HepG2 (cell line): Measurements from ENCODE around the gene PRKRIP1. TPM values are rescaled to one million over a fixed set of nuclear protein-coding genes. Genes with fewer than 3 reads are reported as not detected.
"Not testable (repeated sequence)": the region's sequence is repeated elsewhere in the genome, so short reads cannot be mapped to it uniquely, and the experiment has no call there.

Experiments
- ATAC-seq: fragments of 200-7000 bp; cut with Tn5 transposase; 3 replicates; pipeline ENCODE4 v1.9.1; 2020; ENCODE audit warnings: mild to moderate bottlenecking, moderate library complexity
- BruUV-seq: library from RNA; stranded (reverse); fragments of 400-500 nt; replicated peaks from 2 replicates; lab custom pipeline; 2021; lab: Mats Ljungman, UMichigan
- CTCF ChIA-PET: fragments of 300-600 bp; formaldehyde crosslinking; extraction: SDS; loops from one replicate; lab custom pipeline; 2021; ENCODE audit warnings: low total read pairs, inconsistent platforms, low intra/inter-chr PET ratio; lab: Yijun Ruan, JAX
- POLR2A ChIA-PET: fragments of 350-600 bp; sonication (Branson Sonifier 250); formaldehyde crosslinking; loops from one replicate; lab custom pipeline; 2020; ENCODE audit warnings: antibody characterized with exemption, inconsistent platforms; lab: Yijun Ruan, JAX
- DNase-seq: peaks from one replicate; pipeline ENCODE4 v3.0.0-alpha.2; 2015; ENCODE audit warnings: low spot score
- FAIRE-seq: peaks from 3 replicates; lab custom pipeline; 2011; peaks lifted over from hg19 to GRCh38; lab: Jason Lieb, UNC
- H2AFZ ChIP-seq: one replicate; pipeline ENCODE4 v1.6.1; 2011; ENCODE audit warnings: low read length, inconsistent platforms
- H3K27ac ChIP-seq: fragments of 300-600 bp; 3 replicates; pipeline ENCODE4 v1.8.0; 2011; ENCODE audit warnings: mixed run types, mild to moderate bottlenecking, mixed read lengths, low read length, inconsistent platforms; ENCODE audit not compliant: insufficient read depth; ENCODE audit errors: extremely low read length
- H3K27me3 ChIP-seq, 2 experiments: fragments of 200-600 bp in 1 of 2; 2 replicates in 1 of 2; 3 replicates in 1 of 2; pipeline versions ENCODE4 v1.6.0 to v1.8.0; 2011; ENCODE audit warnings: low read length in 2 of 2, mild to moderate bottlenecking in 2 of 2, moderate library complexity in 2 of 2, inconsistent platforms in 1 of 2; ENCODE audit not compliant: insufficient read depth in 2 of 2, control insufficient read depth in 1 of 2
- H3K36me3 ChIP-seq, 2 experiments: fragments of 200-600 bp in 1 of 2; replicated peaks in 1 of 2; 2 replicates in 1 of 2; 3 replicates in 1 of 2; pipeline versions ENCODE4 v1.5.1 to v1.8.0; 2011; ENCODE audit warnings: low read length in 2 of 2, inconsistent platforms in 1 of 2; ENCODE audit not compliant: insufficient read depth in 2 of 2, control insufficient read depth in 1 of 2
- H3K4me1 ChIP-seq: 2 replicates; pipeline ENCODE4 v1.5.1; 2012; ENCODE audit warnings: low read length, inconsistent platforms; ENCODE audit not compliant: insufficient read depth
- H3K4me2 ChIP-seq: 2 replicates; pipeline ENCODE4 v1.6.0; 2011; ENCODE audit warnings: low read depth, low read length, inconsistent platforms
- H3K4me3 ChIP-seq, 3 experiments: fragments of 200-600 bp in 1 of 3; sonication (generic), shearing (Covaris generic) in 1 of 3; replicated peaks in 1 of 3; 2 replicates each; pipeline ENCODE4 v1.5.1; 2011 to 2016; ENCODE audit warnings: low read length in 3 of 3, inconsistent platforms in 2 of 3, low read depth in 2 of 3, mild to moderate bottlenecking in 2 of 3, control low read depth in 1 of 3, mixed read lengths in 1 of 3; ENCODE audit not compliant: insufficient read depth in 1 of 3
- H3K79me2 ChIP-seq: one replicate; pipeline ENCODE4 v1.6.1; 2011; ENCODE audit warnings: low read length, inconsistent platforms; ENCODE audit not compliant: insufficient read depth
- H3K9ac ChIP-seq: 2 replicates; pipeline ENCODE4 v1.6.0; 2011; ENCODE audit warnings: mild to moderate bottlenecking, low read depth, low read length, inconsistent platforms; ENCODE audit not compliant: insufficient read depth
- H3K9me3 ChIP-seq: 2 replicates; pipeline ENCODE4 v1.5.1; 2012; ENCODE audit warnings: mild to moderate bottlenecking, low read length
- H4K20me1 ChIP-seq: 2 replicates; pipeline ENCODE4 v1.6.0; 2011; ENCODE audit warnings: inconsistent platforms, mild to moderate bottlenecking, low read length, moderate library complexity; ENCODE audit not compliant: insufficient read depth
- KLF12 ChIP-seq: sonication (generic); formaldehyde crosslinking; IDR thresholded peaks from 2 replicates; pipeline ENCODE4 v1.4.0; 2020; ENCODE audit warnings: missing genetic modification reagents, borderline replicate concordance
- RAD21 ChIP-seq: fragments of 450-650 bp; formaldehyde crosslinking; IDR thresholded peaks from 2 replicates; pipeline ENCODE4 v1.5.0; 2020; ENCODE audit warnings: mild to moderate bottlenecking
- SMC3 ChIP-seq: IDR thresholded peaks from 2 replicates; pipeline ENCODE4 v1.6.1; 2011; ENCODE audit warnings: low read length, improper control_type of control experiment
- SOX6 ChIP-seq, 2 experiments: fragments of 450-650 bp in 1 of 2; sonication (generic) in 1 of 2; formaldehyde crosslinking in 1 of 2; IDR thresholded peaks; 2 replicates each; pipeline versions ENCODE4 v1.4.0 to v1.6.1; 2017 to 2020; ENCODE audit warnings: antibody characterized with exemption in 1 of 2, mild to moderate bottlenecking in 1 of 2, missing genetic modification reagents in 1 of 2
- STAG1 ChIP-seq: sonication (generic); formaldehyde crosslinking; IDR thresholded peaks from 2 replicates; pipeline ENCODE4 v1.4.0; 2020; ENCODE audit warnings: missing genetic modification reagents
- ZNF382 ChIP-seq: sonication (generic); formaldehyde crosslinking; IDR thresholded peaks from 2 replicates; pipeline ENCODE4 v1.5.0; 2020; ENCODE audit warnings: missing genetic modification reagents, mild to moderate bottlenecking, borderline replicate concordance
- WGBS: methylation state at CpG from one replicate; pipeline ENCODE4 v1.1.6; 2017; ENCODE audit warnings: low lambda C conversion rate; 5-methylcytosine and 5-hydroxymethylcytosine counted together
- in situ Hi-C: cut with HindIII; loops from 2 replicates; pipeline ENCODE4 v1.10.0; 2017; ENCODE audit warnings: low pct_unique_long_range_greater_than_20kb; ENCODE audit not compliant: extremely low pct_ligation_motif_present
- intact Hi-C: fragments of 100-400 bp; cut with micrococcal nuclease; formaldehyde crosslinking; loops from one replicate; pipeline ENCODE4 v1.10.0; 2022; ENCODE audit not compliant: unreplicated experiment
- polyA plus RNA-seq, 8 experiments: library from polyadenylated mRNA; depleted of rRNA in 3 of 8; stranded (reverse) in 7 of 8; unstranded in 1 of 8; fragments of >200 nt; fragmentation: Illumina TruSeq in 4 of 8; extraction: Trizol in 4 of 8; gene quantifications; 2 replicates each; pipeline versions ENCODE4 v1.2.1 to v1.2.3, GENCODE V29; 2011 to 2016; ENCODE audit warnings: low read depth in 4 of 8, missing spikeins in 1 of 8, mixed read lengths in 1 of 8; ENCODE audit not compliant: insufficient read depth in 1 of 8
- total RNA-seq, 5 experiments: library from RNA; depleted of rRNA; stranded (reverse); fragments of >200 nt; fragmentation: Illumina TruSeq; extraction: Trizol; gene quantifications; 2 replicates each; pipeline ENCODE4 v1.2.3, GENCODE V29; 2016; ENCODE audit warnings: low read depth in 1 of 5

Gene PRKRIP1
- total and polyA plus RNA-seq, 2 of the 13 experiments (the other 11 are each of a cell fraction or from before 2014, with no cell fraction given) = 13.2 to 16.8 TPM

GRCh38 chr7:102404005-102404861 lies 8.1 kb downstream of the PRKRIP1 start (continued):
- TF ChIP-seq SOX6 (IDR thresholded peaks at IDR 0.05) (no peak), SOX6 (CRISPR knock-in tag; IDR thresholded peaks at IDR 0.05) (no peak), SMC3 (peak; percentile 25; the same call in 1 of the 2 replicates), STAG1 (peak; percentile 52), RAD21 (peak; percentile 48), ZNF382 (CRISPR knock-in tag) (no peak), KLF12 (CRISPR knock-in tag) (no peak)

- BruUV-seq, FAIRE-seq, H4K20me1 ChIP-seq, H3K9ac ChIP-seq, DNase-seq, ATAC-seq, in situ Hi-C loops, H3K27ac ChIP-seq, H3K9me3 ChIP-seq, H2AFZ ChIP-seq, H3K4me2 ChIP-seq, H3K79me2 ChIP-seq, H3K27me3 ChIP-seq, POLR2A ChIA-PET, H3K4me3 ChIP-seq: not testable (repeated sequence)
- 98% methylated on average over 5 of the region's 5 CpGs for WGBS
- peaks cover 29 to 78% of the 10 kb centered on the region in 2 experiments for H3K36me3 ChIP-seq
- H3K4me1 ChIP-seq = peaks cover 14% of the 10 kb centered on the region; the same call in 1 of the 2 replicates
- CTCF ChIA-PET = interaction anchor here (1.1 kb wide), 1 partner anchor 45 kb away, joined by 4 read pairs; no protein-coding TSS in a partner anchor
- intact Hi-C loops = loop anchor here (1.0 kb wide), 1 partner anchor 46 kb away; no protein-coding TSS in a partner anchor
Measured at GRCh38 chr7:102404862-102405188, 8.7 kb downstream of the PRKRIP1 start.
